WTC11 (cell line): ENCODE measurements around the gene CHML. TPM values are rescaled to one million over a fixed set of nuclear protein-coding genes. Genes with fewer than 3 reads are reported as not detected.
"Not testable (repeated sequence)": the region's sequence is repeated elsewhere in the genome, so short reads cannot be mapped to it uniquely, and the experiment has no call there.

Experiments used
- ATAC-seq: fragments of 200-7000 bp; cut with Tn5 transposase; 2 replicates; pipeline ENCODE4 v1.10.0; 2021; ENCODE audit warnings: mild to moderate bottlenecking, moderate library complexity
- CTCF ChIA-PET: fragments of 300-600 bp; sonication (Branson Sonifier 250); formaldehyde crosslinking; loops from one replicate; lab custom pipeline; 2021; ENCODE audit warnings: antibody characterized with exemption; lab: Charles Lee
- POLR2A ChIA-PET: fragments of 350-600 bp; sonication (Branson Sonifier 250); formaldehyde crosslinking; loops from one replicate; lab custom pipeline; 2021; ENCODE audit warnings: antibody characterized with exemption; lab: Charles Lee
- DNase-seq: peaks from one replicate; pipeline ENCODE4 v3.0.0; 2021; ENCODE audit warnings: low spot score
- H3K27ac Mint-ChIP-seq: 2 replicates; pipeline ENCODE4 v1.8.0; 2021; ENCODE audit warnings: mixed read lengths
- H3K27me3 Mint-ChIP-seq: 2 replicates; pipeline ENCODE4 v1.8.0; 2021; ENCODE audit warnings: low read depth, mild to moderate bottlenecking, moderate library complexity, mixed read lengths
- H3K36me3 Mint-ChIP-seq: 2 replicates; pipeline ENCODE4 v1.8.0; 2021; ENCODE audit warnings: mixed read lengths
- H3K4me1 Mint-ChIP-seq: 2 replicates; pipeline ENCODE4 v1.8.0; 2022; ENCODE audit warnings: mixed read lengths
- H3K4me3 Mint-ChIP-seq: 2 replicates; pipeline ENCODE4 v1.8.0; 2021; ENCODE audit warnings: mild to moderate bottlenecking, moderate library complexity, mixed read lengths
- H3K9me3 Mint-ChIP-seq: 2 replicates; pipeline ENCODE4 v1.8.0; 2021; ENCODE audit warnings: mixed read lengths
- CBFB ChIP-seq: sonication (generic); formaldehyde crosslinking; IDR thresholded peaks from 2 replicates; pipeline ENCODE4 v1.8.1; 2022; ENCODE audit warnings: mild to moderate bottlenecking, low read depth, missing genetic modification reagents
- ERG ChIP-seq: fragments of 250-450 bp; sonication (Bioruptor Pico); IDR thresholded peaks from 2 replicates; pipeline ENCODE4 v1.8.0; 2021; ENCODE audit warnings: mild to moderate bottlenecking
- IRF2 ChIP-seq: sonication (generic); formaldehyde crosslinking; IDR thresholded peaks from 2 replicates; pipeline ENCODE4 v1.8.0; 2022; ENCODE audit warnings: low read depth, missing genetic modification reagents, borderline replicate concordance
- MXD4 ChIP-seq: fragments of 250-450 bp; sonication (Bioruptor Pico); IDR thresholded peaks from 2 replicates; pipeline ENCODE4 v1.8.0; 2021; ENCODE audit warnings: mild to moderate bottlenecking, moderate library complexity, borderline replicate concordance
- NR1H2 ChIP-seq: sonication (generic); formaldehyde crosslinking; IDR thresholded peaks from 2 replicates; pipeline ENCODE4 v1.9.0; 2021; ENCODE audit warnings: mild to moderate bottlenecking, moderate library complexity, missing genetic modification reagents
- RELA ChIP-seq: sonication (generic); formaldehyde crosslinking; IDR thresholded peaks from 2 replicates; pipeline ENCODE4 v1.8.1; 2022; ENCODE audit warnings: missing genetic modification reagents, mild to moderate bottlenecking, borderline replicate concordance
- ZBTB21 ChIP-seq: sonication (generic); formaldehyde crosslinking; IDR thresholded peaks from 2 replicates; pipeline ENCODE4 v1.8.1; 2023; ENCODE audit warnings: mild to moderate bottlenecking, missing genetic modification reagents, borderline replicate concordance
- ZNF138 ChIP-seq: sonication (generic); formaldehyde crosslinking; conservative IDR thresholded peaks from 2 replicates; pipeline ENCODE4 v1.8.1; 2022; ENCODE audit warnings: mild to moderate bottlenecking, moderate library complexity, missing genetic modification reagents
- ZNF232 ChIP-seq: sonication (generic); formaldehyde crosslinking; IDR thresholded peaks from 2 replicates; pipeline ENCODE4 v1.8.0; 2022; ENCODE audit warnings: mild to moderate bottlenecking, missing genetic modification reagents
- total RNA-seq: library from RNA; stranded (reverse); gene quantifications from 3 replicates; pipeline ENCODE4 v1.2.3, GENCODE V29; 2021
- TF ChIP-seq, protein P1 (sequence below): fragments of 250-450 bp; sonication (Bioruptor Pico); conservative IDR thresholded peaks from 2 replicates; pipeline ENCODE4 v1.9.0; 2021; ENCODE audit warnings: mild to moderate bottlenecking
- TF ChIP-seq, protein P2 (sequence below): sonication (generic); formaldehyde crosslinking; IDR thresholded peaks from 2 replicates; pipeline ENCODE4 v1.8.1; 2023; ENCODE audit warnings: mild to moderate bottlenecking, missing genetic modification reagents
- TF ChIP-seq, protein P3 (sequence below): sonication (generic); formaldehyde crosslinking; IDR thresholded peaks from 2 replicates; pipeline ENCODE4 v1.8.1; 2022; ENCODE audit warnings: mild to moderate bottlenecking, moderate library complexity, missing genetic modification reagents
- TF ChIP-seq, protein P4 (sequence below): sonication (generic); formaldehyde crosslinking; IDR thresholded peaks from 2 replicates; pipeline ENCODE4 v1.8.1; 2023; ENCODE audit warnings: mild to moderate bottlenecking, missing genetic modification reagents

Gene CHML
- total RNA-seq, 1 experiment from 2014 or later, result 53.5 TPM

DNA sequence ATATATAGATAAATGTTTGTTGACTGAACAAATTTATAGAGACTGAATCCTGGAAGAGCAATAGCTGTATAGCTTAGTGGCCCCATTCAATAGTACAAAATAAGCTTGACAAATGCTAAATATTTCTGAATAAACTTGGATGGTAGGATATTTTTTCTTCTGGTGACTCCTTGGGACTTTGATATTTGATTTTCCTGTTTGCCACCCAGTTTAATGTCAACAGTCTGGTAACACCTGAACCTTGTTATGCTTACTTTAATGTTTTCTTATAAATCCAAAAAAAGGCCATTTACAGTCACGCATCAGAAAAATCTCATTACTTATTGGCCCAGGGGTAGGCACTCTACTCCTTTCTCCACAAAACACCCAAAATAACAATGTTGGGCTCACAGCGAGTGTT lies 42.8 kb upstream of the CHML start (continued):
- TF ChIP-seq, protein P1, sequence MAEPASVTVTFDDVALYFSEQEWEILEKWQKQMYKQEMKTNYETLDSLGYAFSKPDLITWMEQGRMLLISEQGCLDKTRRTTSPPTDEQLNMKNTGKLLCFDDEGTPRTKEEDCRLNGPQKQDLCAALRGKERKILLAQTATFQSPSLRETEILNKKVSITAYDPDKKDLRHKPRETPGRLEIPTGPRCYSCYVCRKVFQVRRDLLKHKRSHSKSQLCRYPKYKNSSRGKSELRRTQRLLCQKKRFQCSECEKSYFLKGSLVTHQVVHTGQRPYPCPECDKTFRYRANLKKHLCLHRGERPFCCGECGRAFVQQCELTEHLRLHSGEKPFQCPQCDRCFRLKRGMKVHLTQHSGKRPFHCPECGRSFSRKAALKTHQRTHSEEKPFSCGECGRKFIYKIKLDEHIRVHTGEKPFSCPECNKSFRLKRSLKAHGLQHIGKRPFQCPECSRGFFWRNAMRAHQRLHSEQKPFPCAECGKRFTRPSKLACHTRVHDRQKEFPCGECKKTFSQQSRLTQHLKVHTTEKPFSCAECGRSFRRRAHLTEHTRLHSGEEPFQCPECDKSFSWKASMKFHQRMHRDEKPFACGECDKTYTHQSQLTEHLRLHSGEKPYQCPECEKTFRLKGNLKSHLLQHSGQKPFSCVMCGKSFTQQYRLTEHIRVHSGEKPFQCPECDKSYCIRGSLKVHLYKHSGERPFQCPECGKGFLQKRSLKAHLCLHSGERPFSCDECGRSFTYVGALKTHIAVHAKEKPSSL (CRISPR knock-in tag), result no peak
- TF ChIP-seq ZBTB21 (no peak), MXD4 (no peak), RELA (CRISPR knock-in tag) (no peak), NR1H2 (CRISPR knock-in tag) (no peak), ZNF232 (no peak)
- TF ChIP-seq, all 79 proteins: peak for 0

GRCh38 chr1:241681861-241682448 lies 41.8 kb upstream of the CHML start:
- CTCF ChIA-PET, H3K27me3 Mint-ChIP-seq, H3K9me3 Mint-ChIP-seq, POLR2A ChIA-PET, ATAC-seq, DNase-seq, H3K4me3 Mint-ChIP-seq, H3K36me3 Mint-ChIP-seq, H3K4me1 Mint-ChIP-seq, H3K27ac Mint-ChIP-seq: not testable (repeated sequence)

DNA sequence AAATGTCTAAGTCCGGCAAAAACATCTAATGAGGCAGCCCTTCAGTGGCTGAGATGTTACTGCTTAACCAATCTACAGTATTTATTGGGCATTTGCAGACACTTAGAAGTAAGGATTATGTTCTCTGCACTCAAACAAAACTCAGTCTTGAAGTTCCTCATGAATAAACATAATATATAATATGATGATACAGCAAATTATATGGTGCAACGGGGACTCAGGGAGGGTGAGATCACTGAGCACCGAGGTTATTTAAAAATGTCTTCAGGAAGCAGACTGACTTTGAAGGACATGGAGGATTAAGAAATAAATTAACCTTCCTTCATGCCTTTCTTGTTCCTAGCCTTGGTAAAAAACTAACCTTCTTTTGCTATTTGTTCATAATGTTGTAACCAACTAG lies 39.8 kb upstream of the CHML start:
- no peak for DNase-seq

More for the DNA sequence above, 39.8 kb upstream of the CHML start:
- no peak overlapping the region for H3K4me3 Mint-ChIP-seq
- ChIA-PET CTCF (no interaction called here), POLR2A (no interaction called here)
- H3K27me3 Mint-ChIP-seq, result no peaks in the 10 kb centered on the region
- no peaks in the 10 kb centered on the region for H3K36me3 Mint-ChIP-seq
- no peaks in the 10 kb centered on the region for H3K4me1 Mint-ChIP-seq
- ATAC-seq, result no peak
- H3K27ac Mint-ChIP-seq, result no peak overlapping the region
- peaks cover 4% of the 10 kb centered on the region; the same call in 1 of the 2 replicates for H3K9me3 Mint-ChIP-seq
- TF ChIP-seq, protein P2, sequence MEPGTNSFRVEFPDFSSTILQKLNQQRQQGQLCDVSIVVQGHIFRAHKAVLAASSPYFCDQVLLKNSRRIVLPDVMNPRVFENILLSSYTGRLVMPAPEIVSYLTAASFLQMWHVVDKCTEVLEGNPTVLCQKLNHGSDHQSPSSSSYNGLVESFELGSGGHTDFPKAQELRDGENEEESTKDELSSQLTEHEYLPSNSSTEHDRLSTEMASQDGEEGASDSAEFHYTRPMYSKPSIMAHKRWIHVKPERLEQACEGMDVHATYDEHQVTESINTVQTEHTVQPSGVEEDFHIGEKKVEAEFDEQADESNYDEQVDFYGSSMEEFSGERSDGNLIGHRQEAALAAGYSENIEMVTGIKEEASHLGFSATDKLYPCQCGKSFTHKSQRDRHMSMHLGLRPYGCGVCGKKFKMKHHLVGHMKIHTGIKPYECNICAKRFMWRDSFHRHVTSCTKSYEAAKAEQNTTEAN, result no peak
- TF ChIP-seq, protein P3, sequence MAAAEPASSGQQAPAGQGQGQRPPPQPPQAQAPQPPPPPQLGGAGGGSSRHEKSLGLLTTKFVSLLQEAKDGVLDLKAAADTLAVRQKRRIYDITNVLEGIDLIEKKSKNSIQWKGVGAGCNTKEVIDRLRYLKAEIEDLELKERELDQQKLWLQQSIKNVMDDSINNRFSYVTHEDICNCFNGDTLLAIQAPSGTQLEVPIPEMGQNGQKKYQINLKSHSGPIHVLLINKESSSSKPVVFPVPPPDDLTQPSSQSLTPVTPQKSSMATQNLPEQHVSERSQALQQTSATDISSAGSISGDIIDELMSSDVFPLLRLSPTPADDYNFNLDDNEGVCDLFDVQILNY (CRISPR knock-in tag), result no peak
- TF ChIP-seq CBFB (CRISPR knock-in tag) (no peak), ERG (CRISPR knock-in tag) (no peak), ZNF138 (CRISPR knock-in tag) (no peak), IRF2 (CRISPR knock-in tag) (no peak)
- TF ChIP-seq, protein P4, sequence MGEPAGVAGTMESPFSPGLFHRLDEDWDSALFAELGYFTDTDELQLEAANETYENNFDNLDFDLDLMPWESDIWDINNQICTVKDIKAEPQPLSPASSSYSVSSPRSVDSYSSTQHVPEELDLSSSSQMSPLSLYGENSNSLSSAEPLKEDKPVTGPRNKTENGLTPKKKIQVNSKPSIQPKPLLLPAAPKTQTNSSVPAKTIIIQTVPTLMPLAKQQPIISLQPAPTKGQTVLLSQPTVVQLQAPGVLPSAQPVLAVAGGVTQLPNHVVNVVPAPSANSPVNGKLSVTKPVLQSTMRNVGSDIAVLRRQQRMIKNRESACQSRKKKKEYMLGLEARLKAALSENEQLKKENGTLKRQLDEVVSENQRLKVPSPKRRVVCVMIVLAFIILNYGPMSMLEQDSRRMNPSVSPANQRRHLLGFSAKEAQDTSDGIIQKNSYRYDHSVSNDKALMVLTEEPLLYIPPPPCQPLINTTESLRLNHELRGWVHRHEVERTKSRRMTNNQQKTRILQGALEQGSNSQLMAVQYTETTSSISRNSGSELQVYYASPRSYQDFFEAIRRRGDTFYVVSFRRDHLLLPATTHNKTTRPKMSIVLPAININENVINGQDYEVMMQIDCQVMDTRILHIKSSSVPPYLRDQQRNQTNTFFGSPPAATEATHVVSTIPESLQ (CRISPR knock-in tag), result no peak
